ENCODE data around the gene TCP1.
"Not testable (repeated sequence)": the region's sequence is repeated elsewhere in the genome, so short reads cannot be mapped to it uniquely, and the experiment has no call there.

TCP1 gene

DNA sequence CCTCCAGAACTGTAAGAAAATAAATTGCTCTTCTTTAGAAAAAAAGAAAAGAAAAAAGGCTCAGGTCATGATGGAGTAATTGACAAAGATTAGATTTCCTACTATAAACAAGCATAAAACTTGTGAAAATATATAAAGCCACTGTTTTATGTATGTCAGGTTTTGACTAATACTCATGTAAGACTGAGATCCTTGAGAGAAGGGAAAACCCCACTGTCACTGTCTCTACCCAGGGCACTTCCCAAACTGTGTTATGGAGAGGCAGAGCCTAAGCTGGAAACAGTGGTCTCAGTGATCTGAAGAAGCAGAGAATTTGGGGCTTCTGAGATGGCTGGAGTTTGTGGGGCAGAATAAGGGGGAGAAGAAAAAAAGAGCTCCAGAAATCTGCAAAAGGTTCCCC lies 19.9 kb downstream of the TCP1 start:
- no peak for DNase-seq

DNA sequence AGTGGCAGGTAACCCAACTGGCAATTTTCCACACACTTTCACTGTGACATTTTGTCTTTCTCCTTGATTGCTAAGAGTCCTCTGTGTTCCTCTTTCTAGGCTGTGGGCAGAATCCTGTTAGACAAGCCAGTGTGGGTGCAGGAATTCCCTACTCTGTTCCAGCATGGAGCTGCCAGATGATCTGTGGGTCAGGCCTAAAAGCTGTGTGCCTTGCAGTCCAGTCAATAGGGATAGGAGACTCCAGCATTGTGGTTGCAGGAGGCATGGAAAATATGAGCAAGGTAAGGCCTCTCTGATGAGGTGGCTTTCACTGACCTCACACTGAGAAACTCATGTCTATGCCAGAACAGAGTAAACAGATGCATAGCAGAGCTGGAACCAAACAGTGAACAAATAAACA lies 22.5 kb downstream of the TCP1 start:
- DNase-seq, result no peak

DNA sequence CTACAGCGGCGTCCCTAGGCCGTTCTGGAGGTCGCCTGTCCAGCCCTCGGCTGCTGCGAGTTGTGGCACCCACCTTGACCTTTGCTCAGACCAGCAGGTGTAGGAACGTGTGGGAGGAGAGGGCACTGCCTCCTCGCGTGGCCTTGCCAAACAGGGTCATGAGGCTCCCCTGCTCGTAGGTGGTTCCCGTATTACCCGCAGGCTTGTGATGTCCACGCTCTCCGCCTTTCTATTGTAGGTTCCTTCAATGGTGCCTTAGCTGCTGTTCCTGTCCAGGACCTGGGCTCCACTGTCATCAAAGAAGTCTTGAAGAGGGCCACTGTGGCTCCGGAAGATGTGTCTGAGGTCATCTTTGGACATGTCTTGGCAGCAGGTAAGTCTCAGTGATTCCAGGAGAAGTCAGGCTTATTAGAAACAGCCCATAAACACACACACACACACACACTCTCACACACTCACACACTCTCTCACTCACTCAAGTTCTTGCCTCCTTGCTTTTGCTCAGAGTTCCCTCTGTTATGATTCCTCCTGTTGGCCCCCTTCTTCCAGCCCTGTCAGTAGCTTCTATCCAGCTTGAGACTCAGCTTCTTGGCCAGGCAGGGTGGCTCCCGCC lies 26.6 kb downstream of the TCP1 start:
- no peak for DNase-seq

DNA sequence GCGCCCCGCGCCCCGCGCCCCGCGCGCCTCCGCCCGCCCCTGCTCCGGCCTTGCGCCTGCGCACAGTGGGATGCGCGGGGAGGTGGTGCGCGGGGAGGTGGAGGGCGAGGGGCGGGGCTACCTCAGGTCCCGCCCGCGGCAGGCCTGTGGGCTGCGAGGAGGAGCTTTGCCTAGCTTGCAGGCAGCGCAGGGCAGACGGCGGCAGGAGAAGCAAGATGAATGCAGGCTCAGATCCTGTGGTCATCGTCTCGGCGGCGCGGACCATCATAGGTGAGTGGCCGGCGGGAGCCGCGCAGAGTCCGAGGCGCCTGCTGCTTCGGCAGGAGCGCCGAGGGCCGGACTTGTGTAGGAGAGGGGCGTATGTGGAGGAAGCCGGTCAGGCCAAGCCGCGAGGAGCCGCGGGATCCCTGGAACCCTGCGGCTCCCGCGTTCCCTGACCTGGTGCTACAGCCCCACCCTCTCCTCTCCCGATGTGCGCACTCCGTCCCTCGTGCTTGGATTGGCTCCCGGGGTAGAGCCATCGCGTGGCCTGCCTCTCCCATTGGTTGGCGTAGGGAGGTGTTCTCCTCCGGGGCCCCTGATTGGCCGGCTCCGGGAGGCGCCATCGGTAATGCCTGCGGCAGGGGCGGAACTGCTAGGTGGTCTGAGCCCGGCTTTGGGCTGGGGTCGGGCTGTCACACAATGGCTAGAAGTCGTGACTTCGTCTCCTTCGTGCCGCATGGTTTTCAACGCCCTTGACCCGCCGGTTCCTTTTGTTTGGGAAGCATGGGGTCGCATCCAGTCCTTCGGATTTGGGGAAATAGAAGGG lies 27.3 kb downstream of the TCP1 start, which contains the start of gene ACAT2:
Gene ACAT2, plus strand, starts transcription at position 173 of the 808 bp plus-strand sequence. Its CDS starts 43 bp downstream, at position 216.
- DNase-seq, result peak; percentile 95

DNA sequence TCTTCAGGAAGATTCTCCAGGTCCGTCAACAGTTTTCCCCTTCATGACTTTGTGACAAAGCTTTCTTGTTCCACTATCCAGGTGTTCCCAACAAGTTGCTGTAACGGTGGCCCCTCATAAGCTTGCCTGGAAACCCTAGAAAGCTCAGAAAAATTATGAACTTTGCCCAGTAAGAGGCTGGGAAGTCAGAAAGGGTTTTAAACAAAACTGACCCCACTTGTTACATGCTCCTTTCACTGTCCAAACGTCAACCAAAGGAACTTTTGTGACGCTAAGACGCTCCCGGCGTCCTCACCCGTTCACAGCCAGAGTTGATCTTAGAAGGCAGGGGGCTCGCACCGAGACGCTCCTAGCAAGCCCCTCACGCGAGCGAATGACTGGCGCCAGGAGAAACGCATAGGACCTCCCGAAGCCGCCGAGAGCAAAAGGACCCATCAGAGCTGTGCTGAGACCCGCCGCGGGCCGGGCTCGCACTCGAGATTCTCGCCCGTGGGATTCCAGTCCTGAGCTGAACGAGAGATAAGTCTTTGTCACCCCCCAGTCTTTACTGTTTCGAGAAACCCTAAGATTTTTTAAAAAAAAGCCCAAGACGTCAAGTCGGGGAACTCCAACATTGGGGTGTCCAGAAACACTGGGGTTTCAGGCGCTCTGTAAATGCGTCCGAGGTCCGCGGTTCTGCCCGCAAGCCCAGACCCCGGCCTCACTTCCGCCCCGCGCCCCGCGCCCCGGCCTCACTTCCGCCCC lies 28.1 kb downstream of the TCP1 start:
- no peak for DNase-seq

DNA sequence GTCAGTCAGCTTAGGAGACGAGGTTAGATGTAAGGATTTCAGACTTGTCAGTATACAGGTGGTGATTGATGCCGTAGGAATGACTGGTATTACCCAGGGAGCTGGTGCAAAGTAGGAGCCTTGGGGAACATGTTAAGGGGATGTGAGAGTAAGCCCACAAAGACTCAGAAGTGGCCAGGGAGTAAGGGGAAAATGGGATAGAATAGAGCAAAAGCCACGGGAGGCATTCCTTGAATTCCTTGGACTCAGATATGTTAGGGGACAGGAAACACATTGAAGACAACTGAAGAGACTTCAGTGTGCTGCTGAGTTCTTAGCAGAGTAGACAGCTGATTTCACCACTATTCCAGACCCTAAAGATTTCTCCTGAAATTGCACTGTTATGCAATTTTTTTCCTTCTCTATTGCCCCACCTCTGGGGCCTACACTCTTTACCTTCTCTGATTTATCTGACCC lies 28.8 kb downstream of the TCP1 start:
- DNase-seq, result no peak

DNA sequence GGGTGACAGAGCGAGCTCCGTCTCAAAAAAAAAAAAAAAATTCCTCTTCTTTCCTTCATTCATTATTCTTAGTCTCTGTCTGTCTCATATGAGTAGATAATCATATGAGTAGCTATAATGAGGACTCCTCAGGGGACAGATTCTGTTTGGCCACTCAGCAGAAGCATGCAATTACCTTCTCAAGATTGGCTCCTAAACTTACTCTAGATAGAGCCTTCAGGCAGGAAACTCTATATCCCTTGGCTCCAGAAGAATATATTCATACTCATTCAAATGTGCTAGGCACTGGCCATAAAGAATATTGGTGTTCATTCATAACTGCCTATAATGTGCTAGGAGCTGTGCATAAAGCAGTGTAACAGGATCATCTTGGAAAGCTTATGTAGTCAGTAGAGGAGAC lies 29.8 kb downstream of the TCP1 start:
- DNase-seq, result no peak

DNA sequence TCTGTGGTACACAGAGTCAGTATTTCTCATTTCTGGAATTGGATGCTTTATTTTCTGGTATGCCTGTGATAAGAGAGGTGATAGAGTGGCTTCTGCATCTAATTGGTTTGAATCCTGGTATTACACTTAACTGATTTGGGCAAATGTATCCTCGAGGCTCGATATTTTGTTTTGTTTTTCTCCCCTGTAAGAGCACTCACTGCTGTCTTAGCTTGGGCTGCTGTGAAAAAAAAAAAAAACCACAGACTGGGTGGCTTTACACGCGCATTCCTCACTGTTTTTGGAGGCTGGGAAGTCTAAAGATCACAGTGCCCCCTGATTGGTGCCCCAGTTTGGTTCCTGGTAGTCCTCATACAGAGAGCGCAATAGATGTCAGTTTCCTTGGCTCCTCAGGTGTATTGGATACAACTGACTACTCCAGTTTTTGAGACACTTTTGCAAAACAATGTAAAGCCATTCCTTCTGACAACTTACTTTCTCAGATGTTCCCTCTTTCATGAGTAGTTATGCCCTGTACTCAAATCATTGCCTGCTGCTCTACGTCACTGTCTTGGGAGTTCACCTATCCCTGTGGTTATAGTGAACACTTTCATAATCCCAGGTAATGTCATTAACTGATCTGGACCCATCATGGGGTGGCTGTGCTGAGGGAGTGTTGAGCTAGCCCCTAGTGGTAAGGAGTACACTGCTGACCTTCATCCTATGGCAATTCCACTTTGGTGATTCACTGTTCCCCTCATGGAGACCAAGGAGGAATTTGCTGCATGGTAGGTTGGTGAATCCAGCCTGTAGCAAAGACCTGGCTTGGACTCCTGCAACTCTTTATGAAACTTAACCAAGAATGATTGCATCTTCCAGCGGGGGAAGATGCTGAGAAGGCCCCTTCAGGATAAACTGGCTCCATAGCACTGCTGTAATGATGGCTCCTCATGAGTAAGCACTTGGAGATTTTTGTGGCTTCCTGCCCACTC lies 31.1 kb downstream of the TCP1 start:
- no peak for DNase-seq

DNA sequence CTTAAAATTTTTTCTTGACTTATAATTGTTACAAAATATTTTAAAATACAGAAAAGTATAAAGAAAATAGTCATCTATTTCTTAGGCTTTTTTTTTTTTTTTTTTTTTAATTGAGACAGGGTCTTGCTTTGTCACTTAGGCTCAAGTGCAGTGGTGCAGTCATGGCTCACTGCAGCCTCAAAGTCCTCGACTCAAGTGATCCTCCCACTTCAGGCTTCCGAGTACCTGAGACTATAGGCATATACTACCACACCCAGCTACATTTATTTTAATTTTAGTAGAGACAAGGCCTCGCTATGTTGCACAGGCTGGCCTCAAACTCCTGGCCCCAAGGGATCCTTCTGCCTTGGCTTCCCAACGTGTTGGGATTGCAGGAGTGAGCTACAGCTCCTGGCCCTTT lies 32.9 kb downstream of the TCP1 start:
- DNase-seq, result no peak

DNA sequence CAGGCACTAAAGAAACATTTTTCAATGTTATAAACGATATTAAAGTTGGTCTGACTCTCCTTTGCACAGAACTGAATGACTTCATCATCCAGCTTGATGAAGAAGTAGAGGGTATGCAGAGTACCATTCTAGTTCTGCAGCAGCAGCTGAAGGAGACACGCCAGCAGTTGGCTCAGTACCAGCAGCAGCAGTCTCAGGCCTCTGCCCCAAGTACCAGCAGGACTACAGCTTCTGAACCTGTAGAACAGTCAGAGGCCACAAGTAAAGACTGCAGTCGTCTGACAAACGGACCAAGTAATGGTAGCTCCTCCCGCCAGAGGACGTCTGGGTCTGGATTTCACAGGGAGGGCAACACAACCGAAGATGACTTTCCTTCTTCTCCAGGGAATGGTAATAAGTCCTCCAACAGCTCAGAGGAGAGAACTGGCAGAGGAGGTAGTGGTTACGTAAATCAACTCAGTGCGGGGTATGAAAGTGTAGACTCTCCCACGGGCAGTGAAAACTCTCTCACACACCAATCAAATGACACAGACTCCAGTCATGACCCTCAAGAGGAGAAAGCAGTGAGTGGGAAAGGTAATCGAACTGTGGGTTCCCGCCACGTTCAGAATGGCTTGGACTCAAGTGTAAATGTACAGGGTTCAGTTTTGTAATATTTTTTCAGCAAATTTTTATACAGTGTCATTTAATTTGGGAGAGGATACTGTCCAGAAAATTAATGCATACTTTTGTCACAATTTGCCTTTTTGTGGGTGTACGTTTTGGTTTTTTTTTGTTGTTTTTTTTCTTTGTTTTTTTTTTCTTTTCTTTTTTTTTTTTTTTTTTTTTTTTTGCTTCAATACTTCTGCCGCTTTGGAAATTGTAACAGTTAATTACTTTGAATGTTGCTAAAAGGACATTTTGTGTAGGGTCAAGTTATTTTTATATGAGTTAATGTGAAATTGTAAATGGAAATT lies 34.2 kb downstream of the TCP1 start:
- DNase-seq, result no peak

DNA sequence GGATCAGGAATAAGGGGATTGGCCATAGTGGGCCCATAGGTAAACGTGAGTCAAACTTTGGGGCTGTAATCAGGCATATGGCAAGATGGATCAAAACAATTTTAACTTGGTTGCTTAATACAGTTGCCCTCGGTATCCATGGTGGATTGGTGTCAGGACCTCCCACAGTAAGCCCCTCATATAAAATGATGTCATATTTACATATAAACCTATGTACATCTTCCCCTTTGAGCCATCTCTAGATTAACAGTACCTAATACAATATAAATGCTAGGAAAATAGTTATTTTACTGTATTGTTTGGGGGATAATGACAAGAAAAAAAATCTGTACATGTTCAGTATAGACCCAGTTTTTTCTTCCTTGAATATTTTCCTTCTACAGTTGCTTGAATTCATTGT lies 35.0 kb downstream of the TCP1 start:
- no peak for DNase-seq

DNA sequence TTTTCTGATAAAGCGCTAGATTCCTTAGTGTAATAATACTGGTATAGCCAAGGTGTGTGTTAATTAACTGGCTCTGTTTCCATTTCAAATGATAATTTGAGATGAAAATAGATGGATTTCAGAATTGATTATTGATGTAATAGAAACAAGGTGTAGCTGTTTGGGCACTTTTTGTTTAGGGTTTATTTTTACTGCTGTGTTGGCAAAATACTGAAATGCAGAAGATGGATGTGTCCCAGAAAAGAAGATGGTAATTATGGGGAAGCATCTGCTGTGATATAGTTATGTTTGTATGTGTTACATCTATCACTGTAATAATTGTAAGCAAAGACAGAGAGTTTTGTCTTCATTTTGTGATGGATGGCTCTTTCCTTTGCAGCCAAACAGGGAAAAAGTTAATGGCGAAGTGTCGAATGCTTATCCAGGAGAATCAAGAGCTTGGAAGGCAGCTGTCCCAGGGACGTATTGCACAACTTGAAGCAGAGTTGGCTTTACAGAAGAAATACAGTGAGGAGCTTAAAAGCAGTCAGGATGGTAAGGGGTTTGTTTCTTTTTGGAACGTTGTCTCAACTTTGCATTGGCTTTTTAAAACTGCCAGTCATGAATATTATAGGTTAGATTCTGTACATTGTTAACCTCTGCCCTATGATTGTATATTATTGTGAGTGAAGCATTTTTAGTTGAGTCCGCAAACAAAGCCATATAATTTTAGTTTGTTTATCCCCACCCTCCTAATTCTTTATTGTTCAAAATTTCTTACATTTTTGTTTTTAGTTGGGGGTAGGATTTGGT lies 36.1 kb downstream of the TCP1 start:
- no peak for DNase-seq

DNA sequence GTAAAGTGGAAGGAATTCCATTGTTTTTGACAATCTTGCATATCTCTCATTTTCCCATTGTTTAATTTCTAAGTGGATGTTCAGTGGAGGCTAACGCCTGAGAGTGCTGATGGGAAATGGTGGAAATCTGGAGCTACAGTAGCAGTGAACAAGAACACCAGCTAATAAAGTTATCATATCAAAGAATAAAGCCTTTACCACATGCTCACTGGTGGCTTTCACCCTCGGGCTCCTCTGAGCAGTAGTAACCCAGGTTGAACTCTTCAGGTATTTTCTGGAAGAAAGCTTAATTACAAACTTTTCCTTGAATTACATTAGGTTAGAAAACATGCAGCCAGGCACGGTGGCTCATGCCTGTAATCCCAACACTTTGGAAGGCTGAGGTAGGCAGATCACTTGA lies 38.0 kb downstream of the TCP1 start:
- DNase-seq, result no peak

DNA sequence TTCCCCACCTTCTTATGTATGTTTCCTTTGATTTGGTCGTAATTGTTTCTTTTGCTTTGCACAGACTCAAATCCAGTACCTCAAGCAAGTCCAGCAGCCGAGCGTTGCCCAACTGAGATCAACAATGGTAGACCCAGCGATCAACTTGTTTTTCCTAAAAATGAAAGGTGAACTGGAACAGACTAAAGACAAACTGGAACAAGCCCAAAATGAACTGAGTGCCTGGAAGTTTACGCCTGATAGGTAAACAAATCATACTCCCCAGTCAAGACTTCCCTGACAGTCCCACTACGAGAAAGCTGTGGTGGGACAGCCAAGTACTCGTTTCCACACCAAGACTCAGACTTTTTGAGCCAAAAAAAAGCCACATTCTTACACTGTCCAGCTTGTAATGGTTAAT lies 41.3 kb downstream of the TCP1 start:
- not testable (repeated sequence) for DNase-seq

DNA sequence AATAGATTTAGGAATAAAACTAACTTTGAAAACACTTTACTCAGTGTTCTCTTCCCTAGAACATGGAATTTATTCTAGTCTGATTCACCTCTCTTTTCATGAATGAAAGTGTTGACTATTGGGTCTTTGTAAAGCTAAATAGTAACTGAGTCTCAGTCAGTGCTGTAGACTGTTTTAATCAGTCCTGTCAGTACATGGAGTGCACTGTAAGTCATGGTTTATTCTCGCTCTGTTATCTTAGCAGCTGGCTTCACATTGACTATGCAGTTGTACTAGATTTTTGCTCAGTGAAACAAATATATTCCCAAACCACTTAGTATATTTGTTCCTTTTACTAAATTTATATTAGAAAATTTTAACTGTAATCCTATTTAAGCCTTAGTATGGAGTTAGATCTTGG lies 42.6 kb downstream of the TCP1 start:
- DNase-seq, result no peak

DNA sequence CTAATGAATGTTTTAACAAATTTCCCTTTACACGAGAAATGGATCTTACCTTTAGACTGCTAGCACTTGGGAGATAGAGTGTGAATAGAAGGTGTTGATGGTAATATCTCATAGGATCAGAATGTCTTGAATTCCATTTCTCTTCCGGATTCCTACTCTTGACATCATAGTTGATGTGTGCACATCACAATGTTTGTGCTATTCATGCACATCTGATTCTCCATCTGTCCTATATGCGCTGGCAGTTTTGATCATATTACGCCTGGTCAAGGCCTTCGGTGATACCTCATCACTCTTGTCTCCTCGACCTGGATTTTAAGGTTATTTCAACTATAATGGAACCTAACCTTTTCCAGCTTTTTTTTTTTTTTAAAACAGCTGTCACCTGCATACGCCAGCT lies 44.3 kb downstream of the TCP1 start:
- no peak for DNase-seq

DNA sequence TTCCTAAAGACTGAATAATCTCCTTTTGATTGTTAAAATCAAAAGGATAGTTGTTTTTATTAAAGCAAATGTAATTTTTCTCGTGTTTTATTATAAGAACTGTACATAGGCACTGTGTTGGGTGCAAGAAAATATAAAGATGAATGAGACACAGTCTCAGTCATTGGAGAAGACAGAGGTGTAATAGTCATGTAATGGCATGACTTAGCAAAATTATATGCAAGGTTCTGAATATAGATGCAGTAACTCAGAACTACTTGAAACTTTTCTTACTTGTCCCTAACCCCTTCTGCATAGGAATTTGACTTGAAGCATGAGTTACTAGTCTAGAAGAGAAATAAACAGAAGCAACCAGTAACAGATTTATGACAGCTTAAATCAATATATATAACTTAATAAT lies 47.2 kb downstream of the TCP1 start:
- DNase-seq, result no peak

DNA sequence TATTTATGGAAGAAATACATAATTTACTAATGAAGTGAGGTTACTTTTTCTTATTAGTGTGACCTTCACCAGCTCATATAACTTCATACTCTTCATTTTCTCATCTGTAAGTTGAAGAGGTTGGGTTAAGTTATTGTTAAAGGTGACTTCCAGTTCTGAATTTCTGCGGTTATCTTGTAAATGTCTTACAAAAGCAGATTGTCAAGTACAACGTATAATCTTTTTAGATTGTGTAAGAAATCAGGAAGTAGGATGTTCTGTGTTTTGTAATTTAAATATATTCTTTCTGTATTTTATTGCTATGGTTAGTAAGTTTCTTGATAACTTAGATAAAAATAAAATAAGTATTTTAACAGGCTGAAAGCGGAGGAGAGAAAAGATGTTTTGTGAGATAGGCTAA lies 50.1 kb downstream of the TCP1 start:
- no peak for DNase-seq

DNA sequence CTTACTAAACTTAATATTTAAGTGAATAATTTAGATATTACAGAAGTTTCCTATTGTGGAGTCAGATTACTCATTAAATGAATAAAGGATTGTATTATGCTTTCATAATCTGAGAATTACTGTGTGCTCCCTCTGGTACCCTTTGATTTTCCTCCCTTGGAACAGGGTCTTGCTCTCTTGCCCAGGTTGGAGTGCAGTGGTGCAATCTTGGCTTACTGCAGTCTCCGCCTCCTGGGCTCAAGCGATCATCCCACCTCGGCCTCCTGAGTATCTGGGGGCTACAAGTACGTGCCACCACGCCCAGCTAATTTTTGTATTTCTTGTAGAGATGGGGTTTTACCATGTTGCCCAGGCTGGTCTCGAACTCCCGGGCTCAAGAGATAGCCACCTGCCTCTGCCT lies 52.5 kb downstream of the TCP1 start:
- DNase-seq, result no peak

DNA sequence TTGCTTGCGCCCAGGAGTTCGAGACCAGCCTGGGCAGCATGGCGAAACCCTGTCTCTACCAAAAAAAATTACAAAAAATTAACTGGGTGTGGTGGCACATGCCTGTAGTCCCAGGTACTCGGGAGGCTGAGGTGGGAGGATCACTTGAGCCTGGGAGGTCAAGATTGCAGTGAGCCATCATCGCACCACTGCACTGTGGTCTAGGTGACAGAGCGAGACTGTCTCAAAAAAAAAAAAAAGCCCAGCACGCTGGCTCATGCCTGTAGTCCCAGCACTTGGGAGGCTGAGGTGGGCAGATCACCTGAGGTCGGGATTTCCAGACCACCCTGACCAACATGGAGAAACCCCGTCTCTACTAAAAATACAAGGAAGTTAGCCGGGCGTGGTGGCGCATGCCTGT lies 56.0 kb downstream of the TCP1 start:
- DNase-seq, result not testable (repeated sequence)

DNA sequence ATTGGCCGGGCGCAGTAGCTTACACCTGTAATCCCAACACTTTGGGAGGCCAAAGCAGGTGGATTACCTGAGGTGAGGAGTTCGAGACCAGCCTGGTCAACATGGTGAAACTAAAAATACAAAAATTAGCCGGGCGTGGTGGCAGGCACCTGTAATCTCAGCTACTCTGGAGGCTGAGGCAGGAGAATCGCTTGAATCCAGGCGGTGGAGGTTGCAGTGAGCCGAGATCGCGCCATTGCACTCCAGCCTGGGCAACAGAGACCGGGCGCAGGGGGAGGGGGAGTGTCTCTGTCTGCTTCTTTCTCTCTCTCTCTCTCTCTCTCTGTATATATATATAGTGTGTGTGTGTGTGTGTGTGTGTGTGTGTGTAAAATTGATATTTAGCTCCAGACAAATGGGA lies 56.9 kb downstream of the TCP1 start:
- not testable (repeated sequence) for DNase-seq

All from NCI-H2171 treated with DMSO at 0.1 percent for 48 hours (cell line).